Loucy (cell line): Measurements from ENCODE around the gene SLC17A9.

Source experiments
- CTCF ChIP-seq: fragments of 200-600 bp; sonication (generic); conservative IDR thresholded peaks from 2 replicates; pipeline ENCODE4 v1.5.1; 2014; ENCODE audit warnings: mild to moderate bottlenecking, antibody characterized with exemption, low read length
- EZH2phosphoT487 ChIP-seq: fragments of 200-600 bp; IDR thresholded peaks from 2 replicates; pipeline ENCODE4 v1.6.1; 2018; ENCODE audit warnings: antibody characterized with exemption, mild to moderate bottlenecking, moderate library complexity, borderline replicate concordance

DNA sequence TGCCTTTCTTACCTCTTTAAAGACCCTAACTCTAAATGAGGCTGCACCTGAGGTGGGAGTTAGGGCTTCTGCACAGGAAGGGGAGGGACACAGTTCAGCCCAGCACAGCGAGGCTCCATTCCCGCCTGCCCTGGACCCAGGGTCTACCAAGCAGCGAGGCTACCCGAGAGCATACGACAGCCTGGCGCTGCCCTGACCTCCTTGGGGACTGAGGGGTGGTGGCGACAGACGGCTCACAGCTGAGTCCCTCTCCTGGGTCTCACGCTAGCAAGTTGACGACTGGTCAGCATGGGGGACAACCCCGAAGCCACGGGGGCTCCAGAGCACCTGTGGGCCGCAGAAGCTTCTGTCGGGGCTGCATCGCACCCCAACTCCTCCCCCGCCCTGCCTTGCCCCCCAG lies 24.4 kb downstream of the SLC17A9 start:
- TF ChIP-seq CTCF = no peak
- TF ChIP-seq EZH2phosphoT487 = no peak
